ENCODE data around the gene SLC23A3. TPM values are rescaled to one million over a fixed set of nuclear protein-coding genes. Genes with fewer than 3 reads are reported as not detected.

Gene SLC23A3, protein sequence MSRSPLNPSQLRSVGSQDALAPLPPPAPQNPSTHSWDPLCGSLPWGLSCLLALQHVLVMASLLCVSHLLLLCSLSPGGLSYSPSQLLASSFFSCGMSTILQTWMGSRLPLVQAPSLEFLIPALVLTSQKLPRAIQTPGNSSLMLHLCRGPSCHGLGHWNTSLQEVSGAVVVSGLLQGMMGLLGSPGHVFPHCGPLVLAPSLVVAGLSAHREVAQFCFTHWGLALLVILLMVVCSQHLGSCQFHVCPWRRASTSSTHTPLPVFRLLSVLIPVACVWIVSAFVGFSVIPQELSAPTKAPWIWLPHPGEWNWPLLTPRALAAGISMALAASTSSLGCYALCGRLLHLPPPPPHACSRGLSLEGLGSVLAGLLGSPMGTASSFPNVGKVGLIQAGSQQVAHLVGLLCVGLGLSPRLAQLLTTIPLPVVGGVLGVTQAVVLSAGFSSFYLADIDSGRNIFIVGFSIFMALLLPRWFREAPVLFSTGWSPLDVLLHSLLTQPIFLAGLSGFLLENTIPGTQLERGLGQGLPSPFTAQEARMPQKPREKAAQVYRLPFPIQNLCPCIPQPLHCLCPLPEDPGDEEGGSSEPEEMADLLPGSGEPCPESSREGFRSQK
- total RNA-seq (2021) = 1.9 and 2.2 TPM in 2 replicates
- Bru-seq, nascent RNA = percentile 32 among the genes with signal in this experiment
- percentile 48 among the genes with signal in this experiment for BruChase-seq, experiment 1, labeled RNA remaining after a 2-hour chase
- BruChase-seq, experiment 2, labeled RNA remaining after a 6-hour chase = percentile 51 among the genes with signal in this experiment
- long read RNA-seq, partial matches to known transcripts = 0 of 1 reads
- long read RNA-seq, other reads (novel, unspliced or antisense) = 1 of 1 reads

DNA sequence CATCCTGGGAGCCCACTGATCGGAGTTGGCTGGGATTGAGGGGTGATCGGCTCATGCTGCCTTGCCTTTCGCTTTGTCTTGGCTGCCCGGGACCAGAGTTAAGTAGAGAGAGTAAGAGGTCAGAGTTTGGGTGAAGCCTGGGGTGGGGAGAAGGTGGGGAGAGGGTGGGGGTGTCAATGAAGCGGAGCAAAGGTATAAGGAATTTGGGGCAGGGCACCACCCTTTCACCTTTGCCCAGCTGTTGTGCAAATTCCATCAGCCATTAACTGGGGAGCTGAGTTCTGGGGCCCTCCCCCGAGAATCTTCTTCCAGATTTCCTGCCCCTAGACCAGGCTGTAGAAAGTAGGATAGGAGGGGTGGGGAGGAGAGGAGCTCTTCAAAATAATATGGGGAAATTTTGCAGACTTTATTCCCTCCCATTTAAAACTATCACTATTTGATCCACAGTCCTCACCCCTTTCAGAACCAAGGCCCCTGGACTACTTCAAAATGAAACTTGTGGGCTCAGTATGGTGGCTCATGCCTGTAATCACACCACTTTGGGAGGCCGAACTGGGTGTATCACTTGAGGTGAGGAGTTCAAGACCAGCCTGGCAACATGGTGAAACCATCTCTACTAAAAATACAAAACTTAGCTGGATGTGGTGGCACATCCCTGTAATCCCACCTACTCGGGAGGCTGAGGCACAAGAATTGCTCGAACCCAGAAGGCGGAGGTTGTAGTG lies at the start of gene SLC23A3:
Gene SLC23A3, minus strand, starts transcription at position 100 of the 725 bp plus-strand sequence. Its CDS starts 45 bp downstream, at position 55.
- Histone ChIP-seq H3K4me1 (ENCODE audit: insufficient read depth, low read length, poor library complexity, severe bottlenecking) (no peaks in the 10 kb centered on the region), H3K4me3 (ENCODE audit: low read depth, low read length, poor library complexity, severe bottlenecking) (no peak within 1 kb of the TSS), H3K27ac (ENCODE audit: low read depth, low read length, poor library complexity, severe bottlenecking) (no peak within 1 kb of the TSS), H3K9me3 (ENCODE audit: low read depth, low read length, poor library complexity, severe bottlenecking) (no peaks in the 10 kb centered on the region), H3K27me3 (replicated peaks; ENCODE audit: insufficient read depth, low read depth, low read length, poor library complexity) (no peaks in the 10 kb centered on the region), H3K36me3 (ENCODE audit: insufficient read depth, low read length, poor library complexity, severe bottlenecking) (no peaks in the 10 kb centered on the region)
- DNase-seq (ENCODE audit: low spot score) = no peak
- POLR2A ChIA-PET (ENCODE audit: low non-redundant PET) = no interaction called here
- no peak for TF ChIP-seq EZH2 (IDR thresholded peaks at IDR 0.05; ENCODE audit: borderline replicate concordance, low read depth, low read length, poor library complexity, severe bottlenecking)
- intact Hi-C loops (cut with micrococcal nuclease; ENCODE audit: unreplicated experiment) = no loop called here
- CTCF ChIA-PET = no interaction called here
- BruUV-seq (replicated peaks) = no TSS peak

DNA sequence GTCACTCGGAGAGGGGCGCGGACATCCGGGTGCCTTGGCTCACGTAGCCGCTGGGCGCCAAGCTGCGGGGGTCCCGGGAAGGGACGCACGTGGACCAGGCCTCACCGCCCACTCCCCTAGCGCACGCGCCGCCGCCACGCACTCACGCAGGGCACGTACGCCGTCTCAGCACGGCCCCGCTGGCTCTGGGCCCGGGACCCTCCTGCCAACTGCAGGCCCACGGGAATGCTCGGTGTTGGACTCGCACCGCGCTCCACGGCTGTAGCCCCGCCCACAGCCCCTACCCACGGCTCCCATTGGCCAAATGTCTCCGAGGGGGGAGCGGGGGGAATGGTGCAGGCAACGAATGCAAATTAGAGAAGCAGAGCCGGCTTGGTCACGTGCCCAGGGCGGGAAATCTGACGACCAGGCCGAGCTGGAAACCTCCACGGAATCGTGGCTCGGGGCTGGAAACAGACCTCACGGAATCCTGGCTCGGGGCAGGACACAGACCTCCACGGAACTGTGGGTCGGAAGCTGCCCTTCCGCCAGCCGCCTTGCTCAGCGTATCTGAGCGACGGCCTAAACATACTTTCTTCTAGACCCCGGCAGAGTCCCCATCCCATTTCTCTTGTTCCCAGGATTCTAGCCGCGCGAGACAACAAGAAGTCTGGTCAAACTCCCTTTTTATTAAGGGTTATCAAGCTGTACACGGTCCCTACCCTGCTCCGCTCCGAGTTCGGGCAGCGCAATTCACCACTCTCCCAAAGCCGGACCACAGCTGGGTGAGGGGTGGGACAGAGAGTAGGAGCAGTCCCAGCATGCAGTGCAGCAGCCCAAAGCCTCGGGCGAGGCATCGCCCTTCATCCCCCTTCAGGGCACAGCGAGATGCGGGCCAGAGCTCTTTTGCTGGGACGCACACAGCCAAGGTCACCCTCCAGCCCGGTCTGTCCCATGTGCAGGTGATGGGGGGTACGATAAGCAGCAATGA lies 49.2 kb upstream of the SLC23A3 start, which contains the start of gene ABCB6:
Gene ABCB6, minus strand, starts transcription at position 227 of the 970 bp plus-strand sequence. CDS start 285 bp downstream, outside the sequence.
- TF ChIP-seq EZH2 (IDR thresholded peaks at IDR 0.05; ENCODE audit: borderline replicate concordance, low read depth, low read length, poor library complexity, severe bottlenecking) = no peak
- TF ChIP-seq, protein P1, sequence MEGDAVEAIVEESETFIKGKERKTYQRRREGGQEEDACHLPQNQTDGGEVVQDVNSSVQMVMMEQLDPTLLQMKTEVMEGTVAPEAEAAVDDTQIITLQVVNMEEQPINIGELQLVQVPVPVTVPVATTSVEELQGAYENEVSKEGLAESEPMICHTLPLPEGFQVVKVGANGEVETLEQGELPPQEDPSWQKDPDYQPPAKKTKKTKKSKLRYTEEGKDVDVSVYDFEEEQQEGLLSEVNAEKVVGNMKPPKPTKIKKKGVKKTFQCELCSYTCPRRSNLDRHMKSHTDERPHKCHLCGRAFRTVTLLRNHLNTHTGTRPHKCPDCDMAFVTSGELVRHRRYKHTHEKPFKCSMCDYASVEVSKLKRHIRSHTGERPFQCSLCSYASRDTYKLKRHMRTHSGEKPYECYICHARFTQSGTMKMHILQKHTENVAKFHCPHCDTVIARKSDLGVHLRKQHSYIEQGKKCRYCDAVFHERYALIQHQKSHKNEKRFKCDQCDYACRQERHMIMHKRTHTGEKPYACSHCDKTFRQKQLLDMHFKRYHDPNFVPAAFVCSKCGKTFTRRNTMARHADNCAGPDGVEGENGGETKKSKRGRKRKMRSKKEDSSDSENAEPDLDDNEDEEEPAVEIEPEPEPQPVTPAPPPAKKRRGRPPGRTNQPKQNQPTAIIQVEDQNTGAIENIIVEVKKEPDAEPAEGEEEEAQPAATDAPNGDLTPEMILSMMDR (conservative IDR thresholded peaks at IDR 0.05; ENCODE audit: low read depth, low read length) = no peak
- H3K9me3 ChIP-seq (ENCODE audit: low read depth, low read length, poor library complexity, severe bottlenecking) = no peaks in the 10 kb centered on the region
- H3K4me1 ChIP-seq (ENCODE audit: insufficient read depth, low read length, poor library complexity, severe bottlenecking) = peaks cover 23% of the 10 kb centered on the region
- TSS peak; percentile 57 for BruUV-seq (replicated peaks)
- H3K36me3 ChIP-seq (ENCODE audit: insufficient read depth, low read length, poor library complexity, severe bottlenecking) = peaks cover 66% of the 10 kb centered on the region
- H3K27ac ChIP-seq (ENCODE audit: low read depth, low read length, poor library complexity, severe bottlenecking) = peak within 1 kb of the TSS; percentile 91
- intact Hi-C loops (cut with micrococcal nuclease; ENCODE audit: unreplicated experiment) = loop anchor here (5.0 kb wide), 1 partner anchor 42 kb away; the partner anchor contains the start of genes CNPPD1 and RETREG2
- no peaks in the 10 kb centered on the region for H3K27me3 ChIP-seq (replicated peaks; ENCODE audit: insufficient read depth, low read depth, low read length, poor library complexity)
- POLR2A ChIA-PET (ENCODE audit: low non-redundant PET) = no interaction called here
- peak; percentile 99 for DNase-seq (ENCODE audit: low spot score)
- peak within 1 kb of the TSS; percentile 66 for H3K4me3 ChIP-seq (ENCODE audit: low read depth, low read length, poor library complexity, severe bottlenecking)
- CTCF ChIA-PET = interaction anchor here (0.6 kb wide), 1 partner anchor 29 kb away, joined by 4 read pairs; no protein-coding TSS in a partner anchor

DNA sequence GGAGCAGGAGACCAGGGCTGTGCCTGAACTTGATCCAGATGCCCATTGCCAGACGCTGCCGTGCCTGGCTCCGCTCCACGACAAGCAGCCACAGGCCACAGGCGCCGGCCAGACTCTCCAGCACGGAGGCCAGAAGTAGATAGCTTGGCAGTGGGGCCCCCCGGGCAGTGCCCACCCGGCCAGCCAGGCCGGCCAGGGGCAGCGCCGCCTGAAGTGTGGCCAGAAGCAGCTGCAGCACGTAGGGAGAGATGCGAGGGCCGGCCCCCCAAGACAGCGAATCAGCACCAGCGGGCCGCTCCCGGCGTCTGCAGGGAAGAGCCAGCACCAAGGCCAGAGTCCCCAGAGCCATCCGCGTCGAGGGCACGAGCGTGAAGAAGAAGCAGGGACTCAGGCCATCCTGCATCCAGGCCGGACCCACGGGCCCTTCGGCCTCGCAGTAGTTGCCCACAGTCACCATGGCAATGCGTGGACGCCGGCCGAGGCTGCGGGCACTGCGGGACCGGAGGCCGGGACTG lies 48.4 kb upstream of the SLC23A3 start:
- ChIA-PET CTCF (interaction anchor here (0.6 to 1.0 kb wide), 3 partner anchors 30 to 77 kb away, joined by 4 to 9 read pairs (median 4); no protein-coding TSS in a partner anchor), POLR2A (ENCODE audit: low non-redundant PET) (no interaction called here)
- H3K4me1 ChIP-seq (ENCODE audit: insufficient read depth, low read length, poor library complexity, severe bottlenecking) = peaks cover 23% of the 10 kb centered on the region
- TF ChIP-seq, protein P1 (conservative IDR thresholded peaks at IDR 0.05; ENCODE audit: low read depth, low read length) = no peak
- no peak for TF ChIP-seq EZH2 (IDR thresholded peaks at IDR 0.05; ENCODE audit: borderline replicate concordance, low read depth, low read length, poor library complexity, severe bottlenecking)
- intact Hi-C loops (cut with micrococcal nuclease; ENCODE audit: unreplicated experiment) = loop anchor here (5.0 kb wide), 1 partner anchor 41 kb away; the partner anchor contains the start of genes CNPPD1 and RETREG2
- peaks cover 66% of the 10 kb centered on the region for H3K36me3 ChIP-seq (ENCODE audit: insufficient read depth, low read length, poor library complexity, severe bottlenecking)
- H3K27me3 ChIP-seq (replicated peaks; ENCODE audit: insufficient read depth, low read depth, low read length, poor library complexity) = no peaks in the 10 kb centered on the region
- no TSS peak for BruUV-seq (replicated peaks)
- no peaks in the 10 kb centered on the region for H3K9me3 ChIP-seq (ENCODE audit: low read depth, low read length, poor library complexity, severe bottlenecking)
- peak overlapping the region; percentile 66 for H3K4me3 ChIP-seq (ENCODE audit: low read depth, low read length, poor library complexity, severe bottlenecking)
- H3K27ac ChIP-seq (ENCODE audit: low read depth, low read length, poor library complexity, severe bottlenecking) = peak overlapping the region; percentile 91
- no peak for DNase-seq (ENCODE audit: low spot score)
